IPS-NIHi7 (cell line): ENCODE data around the gene ANKRD35.
"Not testable (repeated sequence)": the region's sequence is repeated elsewhere in the genome, so short reads cannot be mapped to it uniquely, and the experiment has no call there.

ENCODE experiments used
- DNase-seq: peaks from one replicate; pipeline ENCODE4 v3.0.0; 2012; ENCODE audit warnings: mixed read lengths; ENCODE audit errors: extremely low spot score

Gene ANKRD35

GRCh38 chr1:145885738-145886287 lies at the start of gene ANKRD35:
Gene ANKRD35 (minus strand): TSS chr1:145885866. CDS start chr1:145885758, 108 bp downstream.
- DNase-seq: peak; percentile 95

- not testable (repeated sequence) for DNase-seq
These were observed 46.9 kb upstream of the ANKRD35 start for GRCh38 chr1:145932522-145933009.

GRCh38 chr1:145927916-145928643 lies 42.4 kb upstream of the ANKRD35 start:
- no peak for DNase-seq

- DNase-seq: peak; percentile 88
These were observed 41.6 kb upstream of the ANKRD35 start, which contains the start of gene RBM8A for GRCh38 chr1:145927063-145927886. Gene RBM8A (minus strand): TSS chr1:145927484. CDS start chr1:145927426, 58 bp downstream.

- no peak for DNase-seq
These were observed 41.0 kb upstream of the ANKRD35 start for GRCh38 chr1:145926686-145927062.

- DNase-seq: no peak
These were observed 36.6 kb upstream of the ANKRD35 start for GRCh38 chr1:145922266-145922665.

GRCh38 chr1:145920297-145920696 lies 34.6 kb upstream of the ANKRD35 start:
- not testable (repeated sequence) for DNase-seq

- DNase-seq: peak; percentile 48
These were observed 33.6 kb upstream of the ANKRD35 start for GRCh38 chr1:145918992-145919939.

GRCh38 chr1:145918144-145918991 lies 32.7 kb upstream of the ANKRD35 start, which contains the start of gene PEX11B:
Gene PEX11B (minus strand): TSS chr1:145918717. CDS start chr1:145918688, 29 bp downstream.
- peak; percentile 87 for DNase-seq

GRCh38 chr1:145917595-145917994 lies 31.9 kb upstream of the ANKRD35 start:
- DNase-seq: no peak

GRCh38 chr1:145916745-145917144 lies 31.1 kb upstream of the ANKRD35 start:
- DNase-seq: no peak

- no peak for DNase-seq
These were observed 26.5 kb upstream of the ANKRD35 start for GRCh38 chr1:145912128-145912641.

GRCh38 chr1:145908653-145909052 lies 23.0 kb upstream of the ANKRD35 start:
- DNase-seq: no peak

GRCh38 chr1:145906954-145907753 lies 21.5 kb upstream of the ANKRD35 start:
- no peak for DNase-seq

GRCh38 chr1:145901312-145902021 lies 15.8 kb upstream of the ANKRD35 start:
- peak; percentile 59 for DNase-seq

GRCh38 chr1:145898756-145899155 lies 13.1 kb upstream of the ANKRD35 start:
- DNase-seq: no peak

- DNase-seq: no peak
These were observed 12.3 kb upstream of the ANKRD35 start for GRCh38 chr1:145897969-145898368.

- DNase-seq: no peak
These were observed 9.8 kb upstream of the ANKRD35 start for GRCh38 chr1:145895471-145895870.
